Tibial nerve (tissue), 4 donors: ENCODE results near the gene CD6.

ENCODE experiments used
- CTCF ChIP-seq, 5 experiments: fragments of 200-600 bp in 3 of 5; fragments of 450-650 bp in 2 of 5; sonication (generic) in 3 of 5; IDR thresholded peaks; one replicate each; pipeline ENCODE4 v1.5.1; 2016 to 2019; ENCODE audit warnings: antibody characterized with exemption in 5 of 5, mild to moderate bottlenecking in 3 of 5, moderate library complexity in 2 of 5
- EP300 ChIP-seq, 2 donors: sonication (generic); formaldehyde crosslinking; IDR thresholded peaks; one replicate each; pipeline ENCODE4 v1.6.1; 2017; ENCODE audit warnings: antibody characterized with exemption in 2 of 2, mild to moderate bottlenecking in 1 of 2
- POLR2A ChIP-seq, 2 donors: fragments of 450-650 bp; IDR thresholded peaks; one replicate each; pipeline ENCODE4 v1.6.1; 2017; ENCODE audit warnings: antibody characterized with exemption in 2 of 2, mild to moderate bottlenecking in 2 of 2, moderate library complexity in 2 of 2

DNA sequence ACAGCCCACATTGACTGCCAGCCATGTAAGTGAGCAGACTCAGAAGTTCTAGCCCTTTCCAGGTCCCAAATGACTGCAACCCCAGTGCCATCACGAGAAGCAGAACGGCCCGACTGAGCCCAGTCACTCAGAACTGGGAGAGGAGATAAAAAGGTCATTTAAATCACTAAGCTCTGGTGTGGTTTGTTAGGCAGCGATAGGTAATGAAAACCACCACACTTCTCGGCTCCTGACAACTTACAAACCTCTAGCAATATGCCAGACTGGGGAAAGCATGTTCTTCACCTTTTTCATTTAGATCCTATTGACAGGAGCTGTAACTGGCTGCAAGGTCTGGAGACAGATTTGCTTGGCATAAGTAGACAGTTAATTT is 26.2 kb upstream of the CD6 start:
- TF ChIP-seq CTCF (IDR thresholded peaks at IDR 0.05): no peak
- TF ChIP-seq POLR2A (IDR thresholded peaks at IDR 0.05): no peak
- no peak for TF ChIP-seq EP300 (IDR thresholded peaks at IDR 0.05)
